Progenitor cell of endocrine pancreas (in vitro differentiated cells): ENCODE results near the gene LLPH. TPM values are rescaled to one million over a fixed set of nuclear protein-coding genes. Genes with fewer than 3 reads are reported as not detected.

Experiments
- DNase-seq: peaks from one replicate; pipeline ENCODE4 v3.0.0; 2021; ENCODE audit warnings: low spot score; ENCODE audit not compliant: unreplicated experiment
- H3K27ac Mint-ChIP-seq: 2 replicates; pipeline ENCODE4 v1.8.0; 2021; ENCODE audit warnings: mild to moderate bottlenecking, moderate library complexity, mixed read lengths
- H3K27me3 Mint-ChIP-seq: 2 replicates; pipeline ENCODE4 v1.8.0; 2021; ENCODE audit warnings: mixed read lengths
- H3K36me3 Mint-ChIP-seq: 2 replicates; pipeline ENCODE4 v1.8.0; 2022; ENCODE audit warnings: mixed read lengths; ENCODE audit not compliant: insufficient read depth
- H3K4me1 Mint-ChIP-seq: 2 replicates; pipeline ENCODE4 v1.8.0; 2021; ENCODE audit warnings: low read depth, mixed read lengths
- H3K4me3 Mint-ChIP-seq: 2 replicates; pipeline ENCODE4 v1.8.0; 2021; ENCODE audit warnings: low read depth, mild to moderate bottlenecking, moderate library complexity, mixed read lengths
- H3K9me3 Mint-ChIP-seq: 2 replicates; pipeline ENCODE4 v1.8.0; 2021; ENCODE audit warnings: low read depth, mixed read lengths
- total RNA-seq: library from RNA; stranded (reverse); gene quantifications from 2 replicates; pipeline ENCODE4 v1.2.1, GENCODE V29; 2021
- TF ChIP-seq, protein P1 (sequence below): fragments of 200-600 bp; sonication (generic); IDR thresholded peaks from one replicate; pipeline ENCODE4 v1.5.0; 2021; ENCODE audit warnings: antibody characterized with exemption, mild to moderate bottlenecking; ENCODE audit not compliant: unreplicated experiment

The LLPH gene
- total RNA-seq, 1 donor from 2014 or later: 22.4 TPM

- Mint-ChIP-seq H3K27ac (no peak overlapping the region), H3K4me3 (no peak overlapping the region), H3K9me3 (peaks cover 15% of the 10 kb centered on the region), H3K4me1 (no peaks in the 10 kb centered on the region), H3K27me3 (no peaks in the 10 kb centered on the region), H3K36me3 (peaks cover 11% of the 10 kb centered on the region)
- TF ChIP-seq, protein P1, sequence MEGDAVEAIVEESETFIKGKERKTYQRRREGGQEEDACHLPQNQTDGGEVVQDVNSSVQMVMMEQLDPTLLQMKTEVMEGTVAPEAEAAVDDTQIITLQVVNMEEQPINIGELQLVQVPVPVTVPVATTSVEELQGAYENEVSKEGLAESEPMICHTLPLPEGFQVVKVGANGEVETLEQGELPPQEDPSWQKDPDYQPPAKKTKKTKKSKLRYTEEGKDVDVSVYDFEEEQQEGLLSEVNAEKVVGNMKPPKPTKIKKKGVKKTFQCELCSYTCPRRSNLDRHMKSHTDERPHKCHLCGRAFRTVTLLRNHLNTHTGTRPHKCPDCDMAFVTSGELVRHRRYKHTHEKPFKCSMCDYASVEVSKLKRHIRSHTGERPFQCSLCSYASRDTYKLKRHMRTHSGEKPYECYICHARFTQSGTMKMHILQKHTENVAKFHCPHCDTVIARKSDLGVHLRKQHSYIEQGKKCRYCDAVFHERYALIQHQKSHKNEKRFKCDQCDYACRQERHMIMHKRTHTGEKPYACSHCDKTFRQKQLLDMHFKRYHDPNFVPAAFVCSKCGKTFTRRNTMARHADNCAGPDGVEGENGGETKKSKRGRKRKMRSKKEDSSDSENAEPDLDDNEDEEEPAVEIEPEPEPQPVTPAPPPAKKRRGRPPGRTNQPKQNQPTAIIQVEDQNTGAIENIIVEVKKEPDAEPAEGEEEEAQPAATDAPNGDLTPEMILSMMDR: no peak
- DNase-seq: no peak
These were observed 32.7 kb upstream of the LLPH start for GRCh38 chr12:66163289-66163688.

- Mint-ChIP-seq H3K27ac (no peak overlapping the region), H3K9me3 (peaks cover 15% of the 10 kb centered on the region), H3K27me3 (no peaks in the 10 kb centered on the region), H3K4me1 (no peaks in the 10 kb centered on the region), H3K36me3 (peaks cover 11% of the 10 kb centered on the region), H3K4me3 (no peak overlapping the region)
- TF ChIP-seq, protein P1: no peak
- no peak for DNase-seq
These were observed 32.2 kb upstream of the LLPH start for GRCh38 chr12:66162701-66163100.

GRCh38 chr12:66160704-66161103 is 30.2 kb upstream of the LLPH start:
- no peak overlapping the region for H3K27ac Mint-ChIP-seq
- H3K4me1 Mint-ChIP-seq: no peaks in the 10 kb centered on the region
- H3K9me3 Mint-ChIP-seq: peaks cover 12% of the 10 kb centered on the region
- no peak overlapping the region for H3K4me3 Mint-ChIP-seq
- DNase-seq: no peak
- TF ChIP-seq, protein P1: no peak
- no peaks in the 10 kb centered on the region for H3K27me3 Mint-ChIP-seq
- H3K36me3 Mint-ChIP-seq: peaks cover 11% of the 10 kb centered on the region

DNA sequence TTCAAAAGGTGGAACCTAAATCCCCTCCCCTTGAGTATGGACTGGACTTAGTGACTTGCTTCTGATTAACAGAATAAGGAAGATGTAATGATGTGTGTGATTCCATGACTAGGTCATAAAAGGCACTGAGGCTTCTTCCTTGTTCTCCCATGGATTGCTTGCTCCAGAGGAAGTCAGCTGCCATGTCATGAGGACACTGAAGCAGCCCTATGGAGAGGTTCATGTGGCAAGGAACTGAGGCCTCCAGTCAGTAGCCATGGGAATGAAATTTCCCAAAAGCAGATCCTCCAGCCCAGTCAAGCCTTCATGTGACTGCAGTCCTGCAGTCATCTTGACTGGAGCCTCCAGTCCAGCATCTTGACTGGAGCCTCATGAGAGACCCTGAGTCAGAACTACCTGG is 28.6 kb upstream of the LLPH start:
- Mint-ChIP-seq H3K36me3 (peaks cover 3% of the 10 kb centered on the region), H3K4me3 (no peak overlapping the region), H3K9me3 (no peaks in the 10 kb centered on the region), H3K27me3 (no peaks in the 10 kb centered on the region), H3K27ac (no peak overlapping the region), H3K4me1 (no peaks in the 10 kb centered on the region)
- DNase-seq: no peak
- TF ChIP-seq, protein P1: no peak

GRCh38 chr12:66156654-66157053 is 26.1 kb upstream of the LLPH start:
- TF ChIP-seq, protein P1: no peak
- no peaks in the 10 kb centered on the region for H3K4me1 Mint-ChIP-seq
- H3K9me3 Mint-ChIP-seq: no peaks in the 10 kb centered on the region
- H3K27ac Mint-ChIP-seq: no peak overlapping the region
- H3K27me3 Mint-ChIP-seq: no peaks in the 10 kb centered on the region
- H3K36me3 Mint-ChIP-seq: peaks cover 3% of the 10 kb centered on the region
- no peak for DNase-seq
- H3K4me3 Mint-ChIP-seq: no peak overlapping the region
